Endothelial cell of umbilical vein (primary cell): Measurements from ENCODE around the gene ARHGAP21. TPM values are rescaled to one million over a fixed set of nuclear protein-coding genes. Genes with fewer than 3 reads are reported as not detected.
"Not testable (repeated sequence)": the region's sequence is repeated elsewhere in the genome, so short reads cannot be mapped to it uniquely, and the experiment has no call there.

ENCODE experiments used
- BruUV-seq: library from RNA; stranded (reverse); fragments of 400-500 nt; replicated peaks from 2 replicates; lab custom pipeline; 2021; lab: Mats Ljungman, UMichigan
- CTCF ChIA-PET: fragments of 300-600, 350-600 bp; sonication (Branson Sonifier 250); formaldehyde crosslinking; loops from one replicate; lab custom pipeline; 2021; ENCODE audit warnings: antibody characterized with exemption, inconsistent platforms; lab: Charles Lee
- POLR2A ChIA-PET: fragments of 300-600, 350-600 bp; sonication (Branson Sonifier 250); formaldehyde crosslinking; loops from one replicate; lab custom pipeline; 2021; ENCODE audit warnings: antibody characterized with exemption, inconsistent platforms; lab: Charles Lee
- DNase-seq: peaks from one replicate; pipeline ENCODE4 v3.0.0-alpha.2; 2011; ENCODE audit warnings: low read depth, low spot score
- FAIRE-seq: peaks from 2 replicates; lab custom pipeline; 2011; peaks lifted over from hg19 to GRCh38; lab: Jason Lieb, UNC
- H2AFZ ChIP-seq: 2 replicates; pipeline ENCODE4 v1.6.0; 2012; ENCODE audit warnings: low read depth, low read length, control low read depth, inconsistent platforms
- H3K27ac ChIP-seq: 2 replicates; pipeline ENCODE4 v1.5.1; 2011; ENCODE audit warnings: low read depth, mild to moderate bottlenecking, control low read depth, low read length, moderate library complexity; ENCODE audit not compliant: insufficient read depth
- H3K27me3 ChIP-seq, 2 experiments: 2 replicates each; pipeline versions ENCODE4 v1.6.0 to v1.6.1; 2011; ENCODE audit warnings: low read length in 2 of 2, mixed read lengths in 1 of 2; ENCODE audit not compliant: control insufficient read depth in 2 of 2, insufficient read depth in 2 of 2
- H3K36me3 ChIP-seq, 2 experiments: 2 replicates in 1 of 2; 3 replicates in 1 of 2; pipeline ENCODE4 v1.5.1; 2011; ENCODE audit warnings: low read length in 2 of 2, mild to moderate bottlenecking in 1 of 2, moderate library complexity in 1 of 2; ENCODE audit not compliant: control insufficient read depth in 2 of 2, insufficient read depth in 2 of 2; ENCODE audit errors: extremely low read depth in 1 of 2
- H3K4me1 ChIP-seq: 3 replicates; pipeline ENCODE4 v1.5.1; 2011; ENCODE audit warnings: mild to moderate bottlenecking, low read length; ENCODE audit not compliant: control insufficient read depth, insufficient read depth; ENCODE audit errors: extremely low read depth
- H3K4me2 ChIP-seq: 2 replicates; pipeline ENCODE4 v1.6.1; 2011; ENCODE audit warnings: low read length, control low read depth, mixed read lengths; ENCODE audit not compliant: insufficient read depth
- H3K4me3 ChIP-seq, 3 experiments: fragments of 200-600 bp in 1 of 3; sonication (generic), shearing (Covaris generic) in 1 of 3; replicated peaks in 1 of 3; 2 replicates each; pipeline ENCODE4 v1.5.1; 2011 to 2016; ENCODE audit warnings: control low read depth in 3 of 3, low read length in 3 of 3, mild to moderate bottlenecking in 2 of 3, inconsistent platforms in 1 of 3, low read depth in 1 of 3, moderate library complexity in 1 of 3; ENCODE audit not compliant: insufficient read depth in 1 of 3
- H3K79me2 ChIP-seq: 2 replicates; pipeline ENCODE4 v1.6.0; 2012; ENCODE audit warnings: low read length, inconsistent platforms; ENCODE audit not compliant: control insufficient read depth, insufficient read depth
- H3K9ac ChIP-seq: replicated peaks from 2 replicates; pipeline ENCODE3; 2011; ENCODE audit warnings: low read length, control low read depth; ENCODE audit not compliant: insufficient read depth; ENCODE audit errors: extremely low read depth
- H3K9me1 ChIP-seq: replicated peaks from 3 replicates; pipeline ENCODE4 v1.6.0; 2011; ENCODE audit warnings: mild to moderate bottlenecking, low read length; ENCODE audit not compliant: control insufficient read depth, insufficient read depth; ENCODE audit errors: extremely low read depth
- H3K9me3 ChIP-seq: replicated peaks from 2 replicates; pipeline ENCODE4 v1.5.1; 2012; ENCODE audit warnings: low read length, inconsistent platforms; ENCODE audit not compliant: control insufficient read depth, insufficient read depth
- H4K20me1 ChIP-seq: replicated peaks from 2 replicates; pipeline ENCODE3; 2011; ENCODE audit warnings: mild to moderate bottlenecking, low read length; ENCODE audit not compliant: control insufficient read depth, insufficient read depth; ENCODE audit errors: extremely low read depth
- CTCF ChIP-seq, 2 donors: IDR thresholded peaks; 1 replicate in 1 of 2; 2 replicates in 1 of 2; pipeline ENCODE4 v1.5.1; 2011; ENCODE audit warnings: low read length in 2 of 2, mild to moderate bottlenecking in 2 of 2, moderate library complexity in 2 of 2, control low read depth in 1 of 2, inconsistent platforms in 1 of 2, low read depth in 1 of 2; ENCODE audit not compliant: insufficient read depth in 1 of 2; ENCODE audit errors: extremely low read depth in 1 of 2
- EZH2 ChIP-seq: IDR thresholded peaks from 2 replicates; pipeline ENCODE4 v1.6.1; 2012; ENCODE audit warnings: borderline replicate concordance, low read depth, mild to moderate bottlenecking, moderate library complexity, low read length, inconsistent platforms; ENCODE audit not compliant: severe bottlenecking
- FOS ChIP-seq: IDR thresholded peaks from 2 replicates; pipeline ENCODE4 v1.6.1; 2011; ENCODE audit warnings: mild to moderate bottlenecking, low read length, moderate library complexity, borderline replicate concordance; ENCODE audit not compliant: insufficient read depth
- GATA2 ChIP-seq: IDR thresholded peaks from 2 replicates; pipeline ENCODE4 v1.7.0; 2011; ENCODE audit warnings: low read depth, mild to moderate bottlenecking, moderate library complexity, mixed read lengths, low read length; ENCODE audit not compliant: insufficient read length, insufficient read depth
- JUN ChIP-seq: IDR thresholded peaks from 2 replicates; pipeline ENCODE4 v1.6.1; 2011; ENCODE audit warnings: borderline replicate concordance, low read depth; ENCODE audit not compliant: insufficient read length, insufficient read depth
- MAX ChIP-seq: IDR thresholded peaks from 2 replicates; pipeline ENCODE4 v1.6.1; 2011; ENCODE audit not compliant: insufficient read depth, insufficient read length
- MYC ChIP-seq: IDR thresholded peaks from one replicate; pipeline ENCODE4 v1.6.1; 2011; ENCODE audit warnings: mild to moderate bottlenecking, low read depth, low read length
- POLR2A ChIP-seq: IDR thresholded peaks from 2 replicates; pipeline ENCODE4 v1.6.1; 2012; ENCODE audit warnings: low read depth, mild to moderate bottlenecking, control low read depth, low read length
- POLR2AphosphoS5 ChIP-seq: IDR thresholded peaks from 2 replicates; pipeline ENCODE4 v1.6.1; 2012; ENCODE audit warnings: low read depth, mild to moderate bottlenecking, control low read depth, low read length, moderate library complexity; ENCODE audit not compliant: insufficient read depth
- dilution Hi-C: fragments of 300-500 bp; cut with MboI; formaldehyde crosslinking; loops from one replicate; pipeline ENCODE4 v1.15.0; 2019; ENCODE audit warnings: low sequenced_read_pairs; ENCODE audit not compliant: extremely low pct_ligation_motif_present
- intact Hi-C: fragments of 100-400 bp; cut with micrococcal nuclease; formaldehyde crosslinking; loops from one replicate; pipeline ENCODE4 v1.10.0; 2022
- polyA plus RNA-seq, 4 experiments: library from polyadenylated mRNA; depleted of rRNA in 3 of 4; stranded (reverse) in 3 of 4; unstranded in 1 of 4; fragments of >200 nt; gene quantifications; 2 replicates each; pipeline versions ENCODE4 v1.2.1 to v1.2.3, GENCODE V29; 2011 to 2012; ENCODE audit warnings: missing spikeins in 1 of 4
- total RNA-seq: library from RNA; stranded (reverse); gene quantifications from 2 replicates; pipeline ENCODE4 v1.2.3, GENCODE V29; 2021

ARHGAP21 gene
- total and polyA plus RNA-seq, 2 donors (not counting 3 experiments of a cell fraction or from before 2014, with no cell fraction given), result 29.5 to 97.8 TPM

- intact Hi-C loops, result no loop called here
- Histone ChIP-seq H3K4me3 (no peak overlapping the region), H3K4me1 (no peaks in the 10 kb centered on the region), H3K4me2 (no peak overlapping the region), H4K20me1 (no peaks in the 10 kb centered on the region), H3K9me1 (no peaks in the 10 kb centered on the region), H3K9me3 (no peaks in the 10 kb centered on the region), H3K9ac (no peak overlapping the region), H3K36me3 (peaks cover 2% of the 10 kb centered on the region in 2 experiments), H3K27ac (no peak overlapping the region), H3K27me3 (no peaks in the 10 kb centered on the region), H3K79me2 (peaks cover 10% of the 10 kb centered on the region), H2AFZ (no peak overlapping the region)
- no TSS peak for BruUV-seq
- dilution Hi-C loops, result no loop called here
- FAIRE-seq (no peak), DNase-seq (no peak)
- CTCF ChIA-PET, result no interaction called here
- POLR2A ChIA-PET, result no interaction called here
- TF ChIP-seq MAX (no peak), GATA2 (no peak), CTCF (IDR thresholded peaks at IDR 0.05; ENCODE audit: extremely low read depth in 1 of 2, insufficient read depth in 1 of 2, low read depth in 1 of 2, low read length in 2 of 2) (no peak), EZH2 (no peak), POLR2AphosphoS5 (no peak), MYC (no peak), POLR2A (no peak), JUN (no peak), FOS (no peak)
Observed at GRCh38 chr10:24661376-24661775, 62.3 kb downstream of the ARHGAP21 start.

GRCh38 chr10:24658319-24658718 is 65.4 kb downstream of the ARHGAP21 start:
- H3K9ac ChIP-seq, H3K27me3 ChIP-seq, DNase-seq, H3K27ac ChIP-seq, H2AFZ ChIP-seq, H4K20me1 ChIP-seq, dilution Hi-C loops, BruUV-seq, H3K36me3 ChIP-seq, H3K9me1 ChIP-seq, H3K4me1 ChIP-seq, intact Hi-C loops, H3K4me2 ChIP-seq, H3K9me3 ChIP-seq, CTCF ChIA-PET, POLR2A ChIA-PET, H3K4me3 ChIP-seq, FAIRE-seq: not testable (repeated sequence)
- H3K79me2 ChIP-seq, result peaks cover 10% of the 10 kb centered on the region

- H2AFZ ChIP-seq, POLR2A ChIA-PET, H3K36me3 ChIP-seq, H3K9me3 ChIP-seq, intact Hi-C loops, DNase-seq, H4K20me1 ChIP-seq, dilution Hi-C loops, CTCF ChIA-PET, H3K27ac ChIP-seq, BruUV-seq, H3K4me1 ChIP-seq, H3K27me3 ChIP-seq, H3K4me3 ChIP-seq, H3K9me1 ChIP-seq, FAIRE-seq, H3K4me2 ChIP-seq, H3K9ac ChIP-seq: not testable (repeated sequence)
- peaks cover 17% of the 10 kb centered on the region for H3K79me2 ChIP-seq
Observed at GRCh38 chr10:24656326-24656725, 67.4 kb downstream of the ARHGAP21 start.
